H54 (cell line): ENCODE results near the gene CDX1.

Source experiments
- DNase-seq: peaks from one replicate; pipeline ENCODE4 v3.0.0; 2011; ENCODE audit warnings: low spot score, mixed read lengths; ENCODE audit not compliant: insufficient read length
- FAIRE-seq: peaks from 3 replicates; lab custom pipeline; 2011; peaks lifted over from hg19 to GRCh38; lab: Jason Lieb, UNC
- POLR2A ChIP-seq: IDR thresholded peaks from 2 replicates; pipeline ENCODE4 v1.6.1; 2011; ENCODE audit warnings: low read depth, mild to moderate bottlenecking, low read length

The CDX1 gene

GRCh38 chr5:150195736-150196485 lies 29.3 kb downstream of the CDX1 start:
- DNase-seq: no peak
- no peak for TF ChIP-seq POLR2A
- no peak for FAIRE-seq

- TF ChIP-seq POLR2A: no peak
- FAIRE-seq (no peak), DNase-seq (no peak)
Observed at GRCh38 chr5:150196514-150196913, 29.9 kb downstream of the CDX1 start.

- no peak for FAIRE-seq
- no peak for DNase-seq
- no peak for TF ChIP-seq POLR2A
Observed at GRCh38 chr5:150196986-150197385, 30.4 kb downstream of the CDX1 start.

GRCh38 chr5:150197476-150197875 lies 30.9 kb downstream of the CDX1 start:
- no peak for DNase-seq
- no peak for TF ChIP-seq POLR2A
- no peak for FAIRE-seq

GRCh38 chr5:150202501-150202900 lies 35.9 kb downstream of the CDX1 start:
- DNase-seq (no peak), FAIRE-seq (no peak)
- no peak for TF ChIP-seq POLR2A

- FAIRE-seq: no peak
- no peak for DNase-seq
- no peak for TF ChIP-seq POLR2A
Observed at GRCh38 chr5:150203832-150204589, 37.4 kb downstream of the CDX1 start.

- FAIRE-seq: no peak
- TF ChIP-seq POLR2A: no peak
- no peak for DNase-seq
Observed at GRCh38 chr5:150204590-150204960, 38.0 kb downstream of the CDX1 start.

- DNase-seq: no peak
- no peak for FAIRE-seq
Observed at GRCh38 chr5:150206098-150206778, 39.7 kb downstream of the CDX1 start.

GRCh38 chr5:150206779-150207115 lies 40.2 kb downstream of the CDX1 start:
- no peak for FAIRE-seq
- no peak for DNase-seq
- no peak for TF ChIP-seq POLR2A

More at GRCh38 chr5:150206098-150206778, 39.7 kb downstream of the CDX1 start:
- TF ChIP-seq POLR2A: no peak

GRCh38 chr5:150208187-150209098 lies 41.9 kb downstream of the CDX1 start:
- no peak for TF ChIP-seq POLR2A
- DNase-seq: peak; percentile 92
- FAIRE-seq: no peak

- FAIRE-seq (no peak), DNase-seq (peak; percentile 94)
- no peak for TF ChIP-seq POLR2A
Observed at GRCh38 chr5:150209099-150209635, 42.6 kb downstream of the CDX1 start.

- TF ChIP-seq POLR2A: no peak
- FAIRE-seq (no peak), DNase-seq (no peak)
Observed at GRCh38 chr5:150210644-150211043, 44.1 kb downstream of the CDX1 start.

- no peak for DNase-seq
- TF ChIP-seq POLR2A: no peak
- FAIRE-seq: no peak
Observed at GRCh38 chr5:150211156-150212030, 44.8 kb downstream of the CDX1 start.
